Epithelial cell of esophagus (primary cell): ENCODE measurements around the gene TYRO3.
"Not testable (repeated sequence)": the region's sequence is repeated elsewhere in the genome, so short reads cannot be mapped to it uniquely, and the experiment has no call there.

ENCODE experiments used
- DNase-seq: peaks from one replicate; pipeline ENCODE4 v3.0.0; 2010; ENCODE audit warnings: low read depth
- H3K4me3 ChIP-seq: 2 replicates; pipeline ENCODE4 v1.5.1; 2011; ENCODE audit warnings: mild to moderate bottlenecking, low read length, control low read depth
- CTCF ChIP-seq: IDR thresholded peaks from 2 replicates; pipeline ENCODE4 v1.5.1; 2011; ENCODE audit warnings: low read depth, mild to moderate bottlenecking, low read length, control low read depth, inconsistent platforms; ENCODE audit not compliant: insufficient read depth; ENCODE audit errors: missing control alignments

The TYRO3 gene

GRCh38 chr15:41578736-41579383 is 19.8 kb downstream of the TYRO3 start:
- H3K4me3 ChIP-seq, result no peak overlapping the region
- TF ChIP-seq CTCF, result no peak
- no peak for DNase-seq

GRCh38 chr15:41581110-41581509 is 22.1 kb downstream of the TYRO3 start:
- no peak overlapping the region for H3K4me3 ChIP-seq
- TF ChIP-seq CTCF, result peak; percentile 77
- DNase-seq, result peak; percentile 88

DNA sequence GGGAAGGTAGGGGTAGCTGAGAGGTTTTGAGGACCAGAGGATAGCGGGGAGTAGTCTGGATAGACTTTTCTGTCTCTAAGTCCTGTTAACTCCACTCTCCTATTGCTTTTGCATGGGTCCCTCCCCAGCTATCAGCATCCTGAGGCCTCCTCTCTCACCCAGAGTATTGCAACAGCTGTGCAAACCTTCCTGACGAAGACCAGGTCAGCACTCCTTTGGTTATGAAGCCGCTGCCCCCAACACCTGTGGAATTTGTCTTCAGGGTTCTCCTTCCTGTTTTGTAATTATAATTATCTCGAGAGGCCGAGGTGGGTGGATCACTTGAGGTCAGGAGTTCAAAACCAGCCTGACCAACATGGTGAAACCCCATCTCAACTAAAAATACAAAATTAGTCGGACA is 24.8 kb downstream of the TYRO3 start:
- H3K4me3 ChIP-seq, result no peak overlapping the region
- no peak for DNase-seq
- no peak for TF ChIP-seq CTCF

- DNase-seq, result no peak
- no peak overlapping the region for H3K4me3 ChIP-seq
- no peak for TF ChIP-seq CTCF
Measured at GRCh38 chr15:41584636-41585126, 25.7 kb downstream of the TYRO3 start.

DNA sequence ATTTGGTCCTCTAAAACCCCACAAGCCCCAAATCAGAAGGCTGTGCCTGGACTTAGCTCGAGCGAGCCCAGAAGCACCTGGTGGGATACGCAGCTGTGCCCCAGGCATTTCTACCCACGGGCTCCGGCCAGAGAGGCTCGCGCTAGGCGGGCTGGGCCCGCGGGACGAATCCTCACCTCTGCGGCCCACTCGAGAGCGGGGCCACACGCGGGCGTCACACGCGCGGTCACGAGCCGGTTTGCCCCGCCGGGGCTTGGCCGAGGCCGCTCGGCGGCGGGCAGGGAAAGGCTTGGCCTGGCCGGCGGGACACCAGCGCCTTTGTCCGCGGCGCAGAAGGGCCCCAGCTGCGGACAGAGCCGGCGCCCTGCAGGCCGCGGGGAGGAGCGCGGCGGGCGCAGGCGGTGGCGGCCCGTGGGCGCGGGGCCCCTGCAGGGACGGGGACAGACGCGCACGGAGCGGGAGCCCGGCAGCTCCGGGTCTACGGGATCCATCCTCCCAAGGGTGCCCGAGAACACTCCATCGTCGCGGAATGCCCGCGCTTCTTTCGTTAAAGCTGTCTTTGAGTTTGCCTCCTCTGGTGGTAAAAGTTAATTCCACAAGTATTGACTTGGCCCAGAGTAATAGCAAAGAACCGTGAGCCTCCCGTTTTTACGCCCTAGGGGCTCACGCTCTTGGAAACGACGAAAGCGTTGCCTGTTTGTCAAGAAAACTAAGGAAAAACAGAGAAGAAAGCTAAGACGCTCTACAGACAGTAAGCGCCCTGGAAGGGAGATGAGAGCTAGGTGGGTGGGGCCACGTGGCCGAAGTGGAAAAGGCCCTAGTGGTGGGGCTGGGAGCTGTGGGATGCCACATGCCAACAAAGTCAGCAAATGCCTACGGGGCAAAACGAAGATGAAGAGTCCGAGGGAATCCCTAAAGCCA is 26.4 kb downstream of the TYRO3 start:
- TF ChIP-seq CTCF, result peak; percentile 47
- peak; percentile 48 for DNase-seq
- peak overlapping the region; percentile 31 for H3K4me3 ChIP-seq

GRCh38 chr15:41586531-41587282 is 27.7 kb downstream of the TYRO3 start:
- H3K4me3 ChIP-seq, result not testable (repeated sequence)
- DNase-seq, result peak; percentile 66

GRCh38 chr15:41589018-41589417 is 30.0 kb downstream of the TYRO3 start:
- not testable (repeated sequence) for H3K4me3 ChIP-seq
- peak; percentile 9 for DNase-seq

DNA sequence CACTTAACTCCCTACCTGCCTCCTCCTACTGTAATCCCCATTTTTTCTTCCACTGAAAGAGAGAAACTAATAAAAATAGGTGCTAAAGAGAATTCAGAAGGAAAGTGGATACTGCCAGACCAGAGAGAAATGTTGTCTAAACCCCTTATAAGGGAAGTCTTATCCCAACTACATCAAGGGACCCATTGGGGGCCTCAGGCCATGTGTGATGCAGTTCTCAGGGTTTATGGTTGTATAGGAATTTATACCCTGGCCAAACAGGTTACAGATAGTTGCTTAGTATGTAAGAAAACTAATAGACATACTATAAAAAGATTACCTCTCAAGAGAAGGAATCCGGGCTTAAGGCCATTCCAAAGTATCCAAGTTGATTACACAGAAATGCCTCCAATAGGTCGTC is 30.6 kb downstream of the TYRO3 start:
- not testable (repeated sequence) for H3K4me3 ChIP-seq

GRCh38 chr15:41591217-41591616 is 32.2 kb downstream of the TYRO3 start:
- DNase-seq, H3K4me3 ChIP-seq: not testable (repeated sequence)

More for the DNA sequence above, 30.6 kb downstream of the TYRO3 start:
- not testable (repeated sequence) for DNase-seq

GRCh38 chr15:41592718-41593117 is 33.7 kb downstream of the TYRO3 start:
- not testable (repeated sequence) for H3K4me3 ChIP-seq
- peak; percentile 87 for DNase-seq
